ENCODE measurements around the gene PIBF1. TPM values are rescaled to one million over a fixed set of nuclear protein-coding genes. Genes with fewer than 3 reads are reported as not detected.
"Not testable (repeated sequence)": the region's sequence is repeated elsewhere in the genome, so short reads cannot be mapped to it uniquely, and the experiment has no call there.

The PIBF1 gene
- total RNA-seq, 2 donors from 2014 or later = 19.9 to 24.9 TPM

GRCh38 chr13:72842991-72843390 is 61.1 kb downstream of the PIBF1 start:
- Histone ChIP-seq H3K9me3 (no peaks in the 10 kb centered on the region), H3K36me3 (no peaks in the 10 kb centered on the region)
- intact Hi-C loops (cut with DNase I) = no loop called here

GRCh38 chr13:72845148-72845547 is 63.2 kb downstream of the PIBF1 start:
- DNase-seq (ENCODE audit: low spot score); H3K27ac ChIP-seq; H3K4me3 ChIP-seq; H3K36me3 ChIP-seq; H3K9me3 ChIP-seq; H3K4me1 ChIP-seq (replicated peaks); H3K27me3 ChIP-seq (replicated peaks; ENCODE audit: insufficient read depth); intact Hi-C loops (cut with DNase I): not testable (repeated sequence)
- 96% methylated on average over 2 of the region's 2 CpGs for WGBS

More at GRCh38 chr13:72842991-72843390, 61.1 kb downstream of the PIBF1 start:
- H3K27ac ChIP-seq = no peak overlapping the region
- H3K4me3 ChIP-seq = no peak overlapping the region
- no peaks in the 10 kb centered on the region for H3K27me3 ChIP-seq (replicated peaks; ENCODE audit: insufficient read depth)
- no peaks in the 10 kb centered on the region for H3K4me1 ChIP-seq (replicated peaks)
- no peak for DNase-seq (ENCODE audit: low spot score)
- no peak for TF ChIP-seq POLR2A (IDR thresholded peaks at IDR 0.05)
- TF ChIP-seq, protein P1, sequence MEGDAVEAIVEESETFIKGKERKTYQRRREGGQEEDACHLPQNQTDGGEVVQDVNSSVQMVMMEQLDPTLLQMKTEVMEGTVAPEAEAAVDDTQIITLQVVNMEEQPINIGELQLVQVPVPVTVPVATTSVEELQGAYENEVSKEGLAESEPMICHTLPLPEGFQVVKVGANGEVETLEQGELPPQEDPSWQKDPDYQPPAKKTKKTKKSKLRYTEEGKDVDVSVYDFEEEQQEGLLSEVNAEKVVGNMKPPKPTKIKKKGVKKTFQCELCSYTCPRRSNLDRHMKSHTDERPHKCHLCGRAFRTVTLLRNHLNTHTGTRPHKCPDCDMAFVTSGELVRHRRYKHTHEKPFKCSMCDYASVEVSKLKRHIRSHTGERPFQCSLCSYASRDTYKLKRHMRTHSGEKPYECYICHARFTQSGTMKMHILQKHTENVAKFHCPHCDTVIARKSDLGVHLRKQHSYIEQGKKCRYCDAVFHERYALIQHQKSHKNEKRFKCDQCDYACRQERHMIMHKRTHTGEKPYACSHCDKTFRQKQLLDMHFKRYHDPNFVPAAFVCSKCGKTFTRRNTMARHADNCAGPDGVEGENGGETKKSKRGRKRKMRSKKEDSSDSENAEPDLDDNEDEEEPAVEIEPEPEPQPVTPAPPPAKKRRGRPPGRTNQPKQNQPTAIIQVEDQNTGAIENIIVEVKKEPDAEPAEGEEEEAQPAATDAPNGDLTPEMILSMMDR (IDR thresholded peaks at IDR 0.05) = no peak
- TF ChIP-seq POLR2AphosphoS5 (IDR thresholded peaks at IDR 0.05) = no peak
- 90% methylated on average over 6 of the region's 6 CpGs for WGBS

DNA sequence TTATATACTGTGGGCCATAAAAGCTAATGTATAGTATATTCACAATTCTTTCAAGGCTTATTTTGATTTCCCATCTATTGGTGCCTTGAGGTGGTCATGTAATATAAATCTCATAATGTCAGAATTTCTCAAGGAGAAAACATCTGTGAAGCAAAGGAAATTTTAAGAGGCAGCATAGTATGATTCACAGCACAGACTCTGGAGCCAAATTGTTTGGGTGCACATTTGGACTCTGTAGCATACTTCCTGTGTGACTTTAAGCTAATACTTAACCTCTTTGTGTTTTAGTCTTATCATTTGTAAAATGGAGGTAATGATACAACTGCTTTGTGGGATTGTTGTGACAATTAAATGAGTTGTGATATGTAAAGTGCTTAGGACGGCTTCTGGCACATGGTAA is 67.6 kb downstream of the PIBF1 start:
- H3K9me3 ChIP-seq = no peaks in the 10 kb centered on the region
- intact Hi-C loops (cut with DNase I) = no loop called here
- no peak overlapping the region for H3K27ac ChIP-seq
- no peaks in the 10 kb centered on the region for H3K36me3 ChIP-seq
- DNase-seq (ENCODE audit: low spot score) = no peak
- TF ChIP-seq, protein P1 (IDR thresholded peaks at IDR 0.05) = no peak
- H3K27me3 ChIP-seq (replicated peaks; ENCODE audit: insufficient read depth) = no peaks in the 10 kb centered on the region
- H3K4me3 ChIP-seq = no peak overlapping the region
- H3K4me1 ChIP-seq (replicated peaks) = no peaks in the 10 kb centered on the region
- 96% methylated on average over 1 of the region's 1 CpG for WGBS

GRCh38 chr13:72850959-72851677 is 69.2 kb downstream of the PIBF1 start:
- TF ChIP-seq, protein P1 (IDR thresholded peaks at IDR 0.05) = no peak
- TF ChIP-seq POLR2AphosphoS5 (IDR thresholded peaks at IDR 0.05) (no peak), POLR2A (IDR thresholded peaks at IDR 0.05) (no peak)
- DNase-seq (ENCODE audit: low spot score) = no peak
- intact Hi-C loops (cut with DNase I) = no loop called here
- 93% methylated on average over 14 of the region's 18 CpGs for WGBS
- Histone ChIP-seq H3K36me3 (no peaks in the 10 kb centered on the region), H3K4me3 (no peak overlapping the region), H3K27me3 (replicated peaks; ENCODE audit: insufficient read depth) (no peaks in the 10 kb centered on the region), H3K9me3 (no peaks in the 10 kb centered on the region), H3K27ac (no peak overlapping the region), H3K4me1 (replicated peaks) (no peaks in the 10 kb centered on the region)

DNA sequence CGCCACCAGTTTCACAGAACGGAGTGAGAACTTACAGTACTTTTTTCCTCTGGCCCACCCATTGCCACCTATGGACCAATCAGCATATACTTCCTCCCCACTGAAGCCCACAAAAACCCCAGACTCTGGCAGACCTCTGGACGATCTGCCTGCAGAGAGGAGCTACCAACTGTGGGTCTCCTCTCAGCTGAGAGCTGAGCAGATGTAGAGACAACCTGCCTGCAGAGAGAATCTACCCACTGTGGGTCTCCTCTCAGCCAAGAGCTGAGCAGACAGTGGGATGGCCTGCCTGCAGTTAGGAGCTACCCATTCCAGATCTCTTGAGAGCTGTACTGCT is 69.7 kb downstream of the PIBF1 start:
- intact Hi-C loops (cut with DNase I) = no loop called here
- no peak for DNase-seq (ENCODE audit: low spot score)
- 87% methylated on average over 3 of the region's 3 CpGs for WGBS
- TF ChIP-seq POLR2A (IDR thresholded peaks at IDR 0.05) (no peak), POLR2AphosphoS5 (IDR thresholded peaks at IDR 0.05) (no peak)
- TF ChIP-seq, protein P1 (IDR thresholded peaks at IDR 0.05) = no peak
- Histone ChIP-seq H3K9me3 (no peaks in the 10 kb centered on the region), H3K36me3 (no peaks in the 10 kb centered on the region), H3K27me3 (replicated peaks; ENCODE audit: insufficient read depth) (no peaks in the 10 kb centered on the region), H3K27ac (no peak overlapping the region), H3K4me1 (replicated peaks) (no peaks in the 10 kb centered on the region), H3K4me3 (no peak overlapping the region)
